GM23338 (cell line): ENCODE results near the gene EGLN2.
"Not testable (repeated sequence)": the region's sequence is repeated elsewhere in the genome, so short reads cannot be mapped to it uniquely, and the experiment has no call there.

ENCODE experiments used
- CREB1 ChIP-seq: fragments of 250-450 bp; sonication (Bioruptor Pico); IDR thresholded peaks from 2 replicates; pipeline ENCODE4 v1.5.0; 2020; ENCODE audit warnings: low read depth, mild to moderate bottlenecking, moderate library complexity
- EZH2 ChIP-seq: fragments of 200-600 bp; sonication (generic); IDR thresholded peaks from one replicate; pipeline ENCODE4 v1.8.0; 2017; ENCODE audit warnings: antibody characterized with exemption, mild to moderate bottlenecking, low read depth; ENCODE audit not compliant: unreplicated experiment
- EZH2phosphoT487 ChIP-seq: fragments of 200-600 bp; sonication (generic); IDR thresholded peaks from one replicate; pipeline ENCODE4 v1.8.1; 2018; ENCODE audit warnings: antibody characterized with exemption; ENCODE audit not compliant: unreplicated experiment
- JUNB ChIP-seq: IDR thresholded peaks from one replicate; pipeline ENCODE4 v1.6.1; 2016; ENCODE audit warnings: antibody characterized with exemption; ENCODE audit not compliant: unreplicated experiment
- NANOG ChIP-seq: IDR thresholded peaks from 2 replicates; pipeline ENCODE4 v1.6.1; 2016; ENCODE audit warnings: antibody characterized with exemption, borderline replicate concordance
- POLR2AphosphoS5 ChIP-seq: IDR thresholded peaks from 2 replicates; pipeline ENCODE4 v1.6.1; 2016; ENCODE audit warnings: antibody characterized with exemption, low read depth
- TF ChIP-seq, protein P1 (sequence below), 2 experiments: fragments of 200-600 bp in 1 of 2; sonication (generic) in 1 of 2; conservative IDR thresholded peaks; 2 replicates each; pipeline versions ENCODE4 v1.5.1 to v1.6.1; 2016 to 2017; ENCODE audit warnings: antibody characterized with exemption in 2 of 2, low read depth in 2 of 2, mild to moderate bottlenecking in 2 of 2, moderate library complexity in 1 of 2
- TF ChIP-seq, protein P2 (sequence below): IDR thresholded peaks from 2 replicates; pipeline ENCODE4 v1.6.1; 2016; ENCODE audit warnings: antibody characterized with exemption

DNA sequence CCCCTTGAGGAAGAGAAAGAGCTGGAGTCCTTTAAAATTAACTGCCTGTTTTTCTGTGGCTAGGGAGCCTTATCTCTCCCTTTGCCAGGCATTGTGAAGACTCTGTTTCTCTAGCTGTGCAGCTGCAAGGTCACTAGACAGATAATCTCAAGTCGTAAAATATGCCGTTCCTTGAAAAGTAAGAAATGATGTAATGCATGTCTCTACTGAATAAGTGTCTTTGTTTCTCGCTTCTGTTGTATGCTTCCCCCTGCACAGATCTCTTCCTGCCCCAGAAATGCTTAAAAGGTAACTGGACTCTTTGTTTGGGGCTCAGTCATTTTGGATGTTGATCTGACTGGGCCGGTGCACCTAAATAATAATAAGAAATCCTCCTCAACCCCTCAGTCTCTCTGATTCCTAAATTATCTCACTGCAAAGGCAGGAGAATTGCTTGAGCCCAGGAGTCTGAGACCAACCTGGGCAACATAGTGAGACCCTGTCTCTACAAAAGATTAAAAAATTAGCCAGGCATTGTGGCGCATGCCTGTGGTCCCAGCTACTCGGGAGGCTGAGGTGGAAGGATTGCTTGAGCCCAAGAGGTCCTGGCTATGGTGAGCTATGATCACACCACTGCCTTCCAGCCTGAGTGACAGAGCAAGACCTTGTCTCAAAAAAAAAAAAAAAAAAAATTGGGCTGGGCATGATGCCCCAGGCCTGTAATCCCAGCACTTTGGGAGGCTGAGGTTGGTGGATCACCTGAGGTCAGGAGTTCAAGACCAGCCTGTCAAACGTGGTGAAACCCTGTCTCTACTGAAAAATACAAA is 34.9 kb downstream of the EGLN2 start:
- not testable (repeated sequence) for TF ChIP-seq POLR2AphosphoS5; EZH2; CREB1 (CRISPR knock-in tag); NANOG; JUNB; EZH2phosphoT487
- TF ChIP-seq, protein P1, sequence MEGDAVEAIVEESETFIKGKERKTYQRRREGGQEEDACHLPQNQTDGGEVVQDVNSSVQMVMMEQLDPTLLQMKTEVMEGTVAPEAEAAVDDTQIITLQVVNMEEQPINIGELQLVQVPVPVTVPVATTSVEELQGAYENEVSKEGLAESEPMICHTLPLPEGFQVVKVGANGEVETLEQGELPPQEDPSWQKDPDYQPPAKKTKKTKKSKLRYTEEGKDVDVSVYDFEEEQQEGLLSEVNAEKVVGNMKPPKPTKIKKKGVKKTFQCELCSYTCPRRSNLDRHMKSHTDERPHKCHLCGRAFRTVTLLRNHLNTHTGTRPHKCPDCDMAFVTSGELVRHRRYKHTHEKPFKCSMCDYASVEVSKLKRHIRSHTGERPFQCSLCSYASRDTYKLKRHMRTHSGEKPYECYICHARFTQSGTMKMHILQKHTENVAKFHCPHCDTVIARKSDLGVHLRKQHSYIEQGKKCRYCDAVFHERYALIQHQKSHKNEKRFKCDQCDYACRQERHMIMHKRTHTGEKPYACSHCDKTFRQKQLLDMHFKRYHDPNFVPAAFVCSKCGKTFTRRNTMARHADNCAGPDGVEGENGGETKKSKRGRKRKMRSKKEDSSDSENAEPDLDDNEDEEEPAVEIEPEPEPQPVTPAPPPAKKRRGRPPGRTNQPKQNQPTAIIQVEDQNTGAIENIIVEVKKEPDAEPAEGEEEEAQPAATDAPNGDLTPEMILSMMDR (conservative IDR thresholded peaks at IDR 0.05; ENCODE audit: low read depth in 2 of 2), result not testable (repeated sequence)
- TF ChIP-seq, protein P2, sequence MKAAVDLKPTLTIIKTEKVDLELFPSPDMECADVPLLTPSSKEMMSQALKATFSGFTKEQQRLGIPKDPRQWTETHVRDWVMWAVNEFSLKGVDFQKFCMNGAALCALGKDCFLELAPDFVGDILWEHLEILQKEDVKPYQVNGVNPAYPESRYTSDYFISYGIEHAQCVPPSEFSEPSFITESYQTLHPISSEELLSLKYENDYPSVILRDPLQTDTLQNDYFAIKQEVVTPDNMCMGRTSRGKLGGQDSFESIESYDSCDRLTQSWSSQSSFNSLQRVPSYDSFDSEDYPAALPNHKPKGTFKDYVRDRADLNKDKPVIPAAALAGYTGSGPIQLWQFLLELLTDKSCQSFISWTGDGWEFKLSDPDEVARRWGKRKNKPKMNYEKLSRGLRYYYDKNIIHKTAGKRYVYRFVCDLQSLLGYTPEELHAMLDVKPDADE, result not testable (repeated sequence)
